K562 (cell line): ENCODE measurements around the gene ZSWIM2. TPM values are rescaled to one million over a fixed set of nuclear protein-coding genes. Genes with fewer than 3 reads are reported as not detected.

Source experiments
- C11orf30 ChIP-seq: fragments of 450-650 bp; IDR thresholded peaks from 2 replicates; pipeline ENCODE4 v1.6.1; 2016; ENCODE audit warnings: low read depth, mild to moderate bottlenecking
- KDM2B ChIP-seq: fragments of 250-450 bp; sonication (Bioruptor Pico); IDR thresholded peaks from 2 replicates; pipeline ENCODE4 v1.8.0; 2021; ENCODE audit warnings: mild to moderate bottlenecking, moderate library complexity
- RBM34 ChIP-seq: fragments of 200-400 bp; formaldehyde crosslinking; IDR thresholded peaks from 2 replicates; pipeline ENCODE4 v1.6.1; 2018; ENCODE audit warnings: low read length, borderline replicate concordance; ENCODE audit not compliant: insufficient read depth
- TCFL5 ChIP-seq: fragments of 250-450 bp; sonication (Bioruptor Pico); conservative IDR thresholded peaks from 2 replicates; pipeline ENCODE4 v1.6.1; 2021; ENCODE audit warnings: mild to moderate bottlenecking, moderate library complexity, matching md5 sums
- TRIM24 ChIP-seq, 2 experiments: fragments of 450-650 bp; IDR thresholded peaks; 2 replicates each; pipeline ENCODE4 v1.6.1; 2016
- polyA plus RNA-seq, 8 experiments: library from polyadenylated mRNA; depleted of rRNA in 4 of 8; stranded (reverse) in 5 of 8; unstranded in 3 of 8; fragments of >200 nt; fragmentation: Nextera tagmentation in 2 of 8; fragmentation: Illumina TruSeq in 1 of 8; extraction: Ambion mirVana in 2 of 8; extraction: Trizol in 1 of 8; gene quantifications; 2 replicates each; pipeline versions ENCODE4 v1.2.1 to v1.2.3, GENCODE V29; 2011 to 2014; ENCODE audit warnings: inconsistent platforms in 1 of 8, missing spikeins in 1 of 8
- total RNA-seq, 7 experiments: library from RNA; depleted of rRNA in 6 of 7; stranded (reverse); fragments of >200 nt in 6 of 7; fragmentation: Illumina TruSeq in 2 of 7; extraction: Trizol in 2 of 7; gene quantifications; 2 replicates each; pipeline versions ENCODE4 v1.2.1 to v1.2.3, GENCODE V29; 2011 to 2021; ENCODE audit warnings: low replicate concordance in 1 of 7
- TF ChIP-seq, protein P1 (sequence below): fragments of 250-450 bp; sonication (Bioruptor Pico); IDR thresholded peaks from 2 replicates; pipeline ENCODE4 v1.5.0; 2021; ENCODE audit warnings: mild to moderate bottlenecking, moderate library complexity
- TF ChIP-seq, protein P2 (sequence below): fragments of 250-450 bp; sonication (Bioruptor Pico); IDR thresholded peaks from 2 replicates; pipeline ENCODE4 v1.8.0; 2022; ENCODE audit warnings: moderate library complexity, mild to moderate bottlenecking, inconsistent platforms
- TF ChIP-seq, protein P3 (sequence below): sonication (generic); formaldehyde crosslinking; IDR thresholded peaks from 2 replicates; pipeline ENCODE4 v1.8.1; 2023; ENCODE audit warnings: mild to moderate bottlenecking, missing genetic modification reagents
- TF ChIP-seq, protein P4 (sequence below): fragments of 250-450 bp; sonication (Bioruptor Pico); IDR thresholded peaks from 2 replicates; pipeline ENCODE4 v1.4.0; 2020; ENCODE audit warnings: mild to moderate bottlenecking, moderate library complexity, borderline replicate concordance

ZSWIM2 gene
- total and polyA plus RNA-seq, 9 of the 15 experiments (the other 6 are each of a cell fraction or from before 2014, with no cell fraction given) = not detected

DNA sequence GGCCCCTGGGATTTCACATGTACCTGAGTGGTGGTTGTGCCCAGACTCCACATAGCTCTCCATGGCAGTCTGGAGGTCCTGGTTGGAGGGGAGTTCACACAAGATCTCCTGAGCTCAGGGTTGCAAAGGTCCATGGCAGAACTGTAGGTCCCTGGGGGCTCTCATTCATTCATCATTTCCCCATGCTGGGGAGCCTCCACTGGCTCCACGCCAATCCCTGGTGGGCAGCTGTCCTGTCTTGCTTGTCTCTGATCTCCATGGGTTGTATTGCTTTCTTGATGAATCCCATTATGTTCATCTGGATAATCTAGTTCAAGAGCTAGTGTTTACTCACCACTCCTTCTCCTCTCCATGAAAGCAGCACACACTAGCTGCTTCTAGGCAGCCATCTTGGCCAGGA lies 42.4 kb downstream of the ZSWIM2 start (continued):
- TF ChIP-seq, protein P1, sequence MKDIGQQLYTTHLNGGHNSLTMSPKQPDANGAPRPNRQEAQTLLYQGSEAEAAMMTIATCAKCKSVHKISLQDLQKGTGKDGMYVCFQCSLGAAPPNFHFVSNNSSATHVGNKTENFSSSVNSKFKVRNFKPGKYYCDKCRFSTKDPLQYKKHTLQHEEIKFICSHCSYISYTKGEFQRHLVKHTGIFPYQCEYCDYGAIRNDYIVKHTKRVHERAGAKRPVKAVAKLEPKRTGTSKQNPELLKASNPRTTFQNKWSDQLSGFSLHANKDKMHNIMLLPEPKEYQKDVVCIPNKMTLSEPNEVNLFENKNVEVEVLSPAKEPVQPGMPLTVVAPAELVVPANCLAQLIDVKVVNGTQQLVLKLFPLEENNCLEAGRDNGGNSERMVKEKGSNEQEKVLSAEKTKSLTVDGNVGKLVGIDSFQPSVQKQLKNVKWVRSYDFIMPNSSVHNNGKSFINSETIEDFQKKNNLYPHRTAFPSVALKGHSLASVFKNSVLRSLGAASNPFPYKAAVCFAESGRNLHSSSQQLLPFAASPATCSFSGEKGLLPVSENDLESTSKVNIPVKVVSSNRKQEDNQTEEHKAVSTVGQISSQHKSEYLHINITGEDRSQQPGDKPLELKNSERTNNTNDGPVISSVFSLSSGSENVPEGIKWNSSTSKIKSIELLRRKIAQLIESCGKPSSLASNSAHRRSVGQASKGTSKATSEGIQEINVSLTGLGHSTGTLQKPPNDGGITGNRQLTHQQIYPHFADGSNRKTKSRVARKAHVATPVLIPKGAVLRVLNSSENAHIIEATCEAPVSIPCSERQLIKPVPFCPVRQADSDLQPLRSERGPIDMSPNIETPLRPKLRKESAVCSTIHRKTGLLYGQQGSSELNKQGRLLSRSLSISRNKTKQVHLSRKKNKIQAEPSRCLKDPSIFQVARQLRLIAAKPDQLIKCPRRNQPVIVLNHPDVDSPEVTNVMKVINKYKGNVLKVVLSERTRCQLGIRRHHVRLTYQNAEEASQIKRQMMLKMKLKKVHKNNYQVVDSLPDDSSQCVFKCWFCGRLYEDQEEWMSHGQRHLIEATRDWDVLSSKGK (CRISPR knock-in tag) = no peak
- TF ChIP-seq TRIM24 (IDR thresholded peaks at IDR 0.05) (no peak), KDM2B (CRISPR knock-in tag) (no peak), TCFL5 (CRISPR knock-in tag) (no peak), RBM34 (no peak), C11orf30 (no peak)
- TF ChIP-seq, protein P2, sequence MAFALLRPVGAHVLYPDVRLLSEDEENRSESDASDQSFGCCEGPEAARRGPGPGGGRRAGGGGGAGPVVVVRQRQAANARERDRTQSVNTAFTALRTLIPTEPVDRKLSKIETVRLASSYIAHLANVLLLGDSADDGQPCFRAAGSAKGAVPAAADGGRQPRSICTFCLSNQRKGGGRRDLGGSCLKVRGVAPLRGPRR = no peak
- TF ChIP-seq, protein P3, sequence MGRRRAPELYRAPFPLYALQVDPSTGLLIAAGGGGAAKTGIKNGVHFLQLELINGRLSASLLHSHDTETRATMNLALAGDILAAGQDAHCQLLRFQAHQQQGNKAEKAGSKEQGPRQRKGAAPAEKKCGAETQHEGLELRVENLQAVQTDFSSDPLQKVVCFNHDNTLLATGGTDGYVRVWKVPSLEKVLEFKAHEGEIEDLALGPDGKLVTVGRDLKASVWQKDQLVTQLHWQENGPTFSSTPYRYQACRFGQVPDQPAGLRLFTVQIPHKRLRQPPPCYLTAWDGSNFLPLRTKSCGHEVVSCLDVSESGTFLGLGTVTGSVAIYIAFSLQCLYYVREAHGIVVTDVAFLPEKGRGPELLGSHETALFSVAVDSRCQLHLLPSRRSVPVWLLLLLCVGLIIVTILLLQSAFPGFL (CRISPR knock-in tag) = no peak
- TF ChIP-seq, protein P4, sequence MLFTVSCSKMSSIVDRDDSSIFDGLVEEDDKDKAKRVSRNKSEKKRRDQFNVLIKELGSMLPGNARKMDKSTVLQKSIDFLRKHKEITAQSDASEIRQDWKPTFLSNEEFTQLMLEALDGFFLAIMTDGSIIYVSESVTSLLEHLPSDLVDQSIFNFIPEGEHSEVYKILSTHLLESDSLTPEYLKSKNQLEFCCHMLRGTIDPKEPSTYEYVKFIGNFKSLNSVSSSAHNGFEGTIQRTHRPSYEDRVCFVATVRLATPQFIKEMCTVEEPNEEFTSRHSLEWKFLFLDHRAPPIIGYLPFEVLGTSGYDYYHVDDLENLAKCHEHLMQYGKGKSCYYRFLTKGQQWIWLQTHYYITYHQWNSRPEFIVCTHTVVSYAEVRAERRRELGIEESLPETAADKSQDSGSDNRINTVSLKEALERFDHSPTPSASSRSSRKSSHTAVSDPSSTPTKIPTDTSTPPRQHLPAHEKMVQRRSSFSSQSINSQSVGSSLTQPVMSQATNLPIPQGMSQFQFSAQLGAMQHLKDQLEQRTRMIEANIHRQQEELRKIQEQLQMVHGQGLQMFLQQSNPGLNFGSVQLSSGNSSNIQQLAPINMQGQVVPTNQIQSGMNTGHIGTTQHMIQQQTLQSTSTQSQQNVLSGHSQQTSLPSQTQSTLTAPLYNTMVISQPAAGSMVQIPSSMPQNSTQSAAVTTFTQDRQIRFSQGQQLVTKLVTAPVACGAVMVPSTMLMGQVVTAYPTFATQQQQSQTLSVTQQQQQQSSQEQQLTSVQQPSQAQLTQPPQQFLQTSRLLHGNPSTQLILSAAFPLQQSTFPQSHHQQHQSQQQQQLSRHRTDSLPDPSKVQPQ = no peak
